Left ventricle myocardium inferior (tissue), 1 donor: Measurements from ENCODE around the gene DEFB132. TPM values are rescaled to one million over a fixed set of nuclear protein-coding genes. Genes with fewer than 3 reads are reported as not detected.

Experiments
- DNase-seq: peaks from one replicate; pipeline ENCODE4 v3.0.0-alpha.2; 2020
- H3K27ac ChIP-seq: fragments of 200-600 bp; replicated peaks from 2 replicates; pipeline ENCODE4 v1.8.0; 2021
- H3K27me3 ChIP-seq: fragments of 200-600 bp; 2 replicates; pipeline ENCODE4 v1.8.0; 2021; ENCODE audit warnings: low read depth
- H3K36me3 ChIP-seq: fragments of 200-600 bp; 2 replicates; pipeline ENCODE4 v1.8.0; 2021
- H3K4me1 ChIP-seq: fragments of 200-600 bp; 2 replicates; pipeline ENCODE4 v1.8.0; 2021
- H3K4me3 ChIP-seq: fragments of 200-600 bp; 2 replicates; pipeline ENCODE4 v1.8.0; 2021; ENCODE audit warnings: mild to moderate bottlenecking, moderate library complexity
- H3K9me3 ChIP-seq: fragments of 200-600 bp; replicated peaks from 2 replicates; pipeline ENCODE4 v1.8.0; 2021
- CTCF ChIP-seq: fragments of 200-600 bp; IDR thresholded peaks from 2 replicates; pipeline ENCODE4 v1.8.0; 2021; ENCODE audit warnings: antibody characterized with exemption, mild to moderate bottlenecking, borderline replicate concordance
- intact Hi-C: fragments of 100-400 bp; cut with micrococcal nuclease; formaldehyde crosslinking; loops from one replicate; pipeline ENCODE4 v1.11.0; 2022
- total RNA-seq: library from RNA; stranded (reverse); fragmentation: NEBNext Ultra II Directional; extraction: Animal tissue kit (Norgen Biotek cat#: 25700); gene quantifications from one replicate; pipeline ENCODE4 v1.2.1, GENCODE V29; 2021
- donor health status: DM: no; HTN: yes; CAD: no; lungs with severe emphysema.

The DEFB132 gene
- total RNA-seq, 1 donor from 2014 or later, result not detected

- intact Hi-C loops, result no loop called here
Measured at GRCh38 chr20:289693-290083, 32.2 kb downstream of the DEFB132 start.

GRCh38 chr20:290084-290831, 32.7 kb downstream of the DEFB132 start, which contains the start of gene C20orf96:
Gene C20orf96, minus strand, starts transcription at chr20:290750. Its CDS starts 140 bp downstream, at chr20:290610.
- Histone ChIP-seq H3K27ac (peak within 1 kb of the TSS; percentile 84), H3K36me3 (no peaks in the 10 kb centered on the region), H3K4me1 (peaks cover 21% of the 10 kb centered on the region), H3K4me3 (peak within 1 kb of the TSS; percentile 73), H3K9me3 (no peaks in the 10 kb centered on the region), H3K27me3 (no peaks in the 10 kb centered on the region)
- TF ChIP-seq CTCF, result peak; percentile 58
- DNase-seq, result peak; percentile 93
- intact Hi-C loops, result no loop called here

More at GRCh38 chr20:289693-290083, 32.2 kb downstream of the DEFB132 start:
- DNase-seq, result no peak
- peak overlapping the region; percentile 73 for H3K4me3 ChIP-seq
- no peak for TF ChIP-seq CTCF
- no peaks in the 10 kb centered on the region for H3K36me3 ChIP-seq
- H3K27me3 ChIP-seq, result no peaks in the 10 kb centered on the region
- H3K27ac ChIP-seq, result peak overlapping the region; percentile 84
- H3K9me3 ChIP-seq, result no peaks in the 10 kb centered on the region
- peaks cover 21% of the 10 kb centered on the region for H3K4me1 ChIP-seq

- intact Hi-C loops, result no loop called here
- peaks cover 49% of the 10 kb centered on the region for H3K4me1 ChIP-seq
- H3K36me3 ChIP-seq, result peaks cover 2% of the 10 kb centered on the region
- TF ChIP-seq CTCF, result no peak
- no peak overlapping the region for H3K27ac ChIP-seq
- H3K9me3 ChIP-seq, result no peaks in the 10 kb centered on the region
- no peaks in the 10 kb centered on the region for H3K27me3 ChIP-seq
- H3K4me3 ChIP-seq, result no peak overlapping the region
- DNase-seq, result no peak
Measured at GRCh38 chr20:294602-295001, 37.1 kb downstream of the DEFB132 start.

GRCh38 chr20:295804-296203, 38.3 kb downstream of the DEFB132 start:
- intact Hi-C loops, result no loop called here
- Histone ChIP-seq H3K27ac (no peak overlapping the region), H3K36me3 (peaks cover 4% of the 10 kb centered on the region), H3K4me3 (no peak overlapping the region), H3K27me3 (no peaks in the 10 kb centered on the region), H3K4me1 (peaks cover 53% of the 10 kb centered on the region), H3K9me3 (no peaks in the 10 kb centered on the region)
- TF ChIP-seq CTCF, result no peak
- DNase-seq, result no peak

DNA sequence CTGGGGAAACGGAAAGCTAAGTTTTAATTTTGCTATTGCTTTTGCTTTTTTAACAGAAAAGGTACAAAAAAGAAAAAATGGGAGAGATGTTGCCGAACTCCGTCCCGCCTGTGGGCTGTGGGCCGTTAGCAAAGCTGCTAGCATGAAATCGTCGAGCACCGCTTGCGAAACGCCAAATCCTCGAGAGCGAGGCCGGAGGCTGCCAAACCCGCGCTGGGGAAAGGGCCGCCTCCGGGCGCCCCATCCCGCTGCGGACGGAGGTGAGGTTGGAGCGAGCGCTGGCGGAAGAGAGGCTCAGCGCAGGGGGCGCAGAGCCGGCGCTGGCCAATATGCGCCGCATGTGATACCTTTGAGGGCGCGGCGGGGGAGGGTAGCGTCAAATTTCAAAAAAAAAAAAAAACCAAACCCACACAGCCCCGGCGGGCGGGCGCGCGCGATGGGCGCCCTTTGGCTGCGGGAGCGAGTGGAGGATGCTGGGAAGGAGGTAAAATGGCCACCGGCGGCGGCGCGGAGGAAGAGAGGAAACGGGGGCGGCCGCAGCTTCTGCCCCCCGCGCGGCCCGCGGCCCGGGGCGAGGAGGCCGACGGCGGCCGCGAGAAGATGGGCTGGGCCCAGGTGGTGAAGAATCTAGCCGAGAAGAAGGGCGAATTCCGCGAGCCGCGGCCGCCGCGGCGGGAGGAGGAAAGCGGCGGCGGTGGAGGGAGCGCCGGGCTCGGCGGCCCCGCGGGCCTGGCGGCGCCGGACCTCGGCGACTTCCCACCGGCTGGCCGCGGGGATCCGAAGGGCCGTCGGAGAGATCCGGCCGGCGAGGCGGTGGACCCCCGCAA, 39.8 kb downstream of the DEFB132 start, which contains the start of gene ZCCHC3:
TSS of gene ZCCHC3 (plus strand) at position 473 of the 827 bp plus-strand sequence. CDS start at position 490, 17 bp downstream.
- Histone ChIP-seq H3K4me1 (peaks cover 58% of the 10 kb centered on the region), H3K4me3 (peak within 1 kb of the TSS; percentile 97), H3K9me3 (no peaks in the 10 kb centered on the region), H3K27ac (peak within 1 kb of the TSS; percentile 99), H3K27me3 (no peaks in the 10 kb centered on the region), H3K36me3 (peaks cover 4% of the 10 kb centered on the region)
- intact Hi-C loops, result no loop called here
- peak; percentile 26 for TF ChIP-seq CTCF
- peak; percentile 88 for DNase-seq
